ENCODE data around the gene ZNF513.

The ZNF513 gene

DNA sequence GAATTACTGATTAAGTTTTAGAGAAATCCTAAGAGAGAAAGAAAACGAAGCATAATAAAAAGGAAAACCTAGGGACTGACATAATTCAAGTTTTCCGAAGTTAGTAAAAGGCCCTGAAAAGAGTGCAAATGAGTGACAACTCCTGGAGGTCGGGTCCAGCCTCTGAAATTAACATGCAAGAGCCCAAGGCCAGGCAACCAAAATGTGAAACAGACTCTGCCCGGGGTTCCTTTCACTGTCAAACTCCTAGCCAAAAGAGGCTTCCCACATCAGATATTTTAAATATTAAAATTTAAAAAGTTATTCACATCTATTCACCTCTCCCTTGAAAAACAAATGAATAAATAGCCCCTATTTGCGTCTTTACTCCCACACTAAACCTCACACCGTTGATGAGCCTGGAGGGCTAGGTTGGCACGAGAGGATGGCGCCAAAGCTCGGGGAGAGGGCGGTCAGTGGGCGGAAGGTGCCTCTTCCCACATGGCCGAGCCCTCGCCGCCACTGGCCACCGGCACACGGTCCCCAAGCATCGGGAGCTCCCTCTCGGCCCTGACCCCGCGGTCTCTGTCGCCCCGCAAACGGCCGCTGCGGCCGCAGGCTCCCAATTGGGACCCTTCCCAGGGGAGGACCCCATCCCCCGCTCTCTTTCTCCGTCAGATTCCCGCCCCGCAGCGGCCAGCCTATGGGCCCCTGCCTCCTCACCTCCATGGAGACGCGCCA lies 28.2 kb upstream of the ZNF513 start (continued):
- no peak for TF ChIP-seq PATZ1 (CRISPR knock-in tag; IDR thresholded peaks at IDR 0.05; ENCODE audit: borderline replicate concordance)
- no peak for TF ChIP-seq ISL1 (CRISPR knock-in tag; IDR thresholded peaks at IDR 0.05)
- TF ChIP-seq ZFP3 (CRISPR knock-in tag; IDR thresholded peaks at IDR 0.05), result no peak

- ATAC-seq, result peak; percentile 15; the same call in 2 of the 3 replicates
- TF ChIP-seq CSDC2 (CRISPR knock-in tag; IDR thresholded peaks at IDR 0.05) (no peak), BACH2 (CRISPR knock-in tag; IDR thresholded peaks at IDR 0.05; ENCODE audit: borderline replicate concordance) (no peak), ZFP3 (CRISPR knock-in tag; IDR thresholded peaks at IDR 0.05) (no peak), ZFP30 (CRISPR knock-in tag; IDR thresholded peaks at IDR 0.05) (no peak), RARB (CRISPR knock-in tag; IDR thresholded peaks at IDR 0.05) (no peak), GLIS3 (CRISPR knock-in tag; IDR thresholded peaks at IDR 0.05) (no peak), TOX (CRISPR knock-in tag; IDR thresholded peaks at IDR 0.05; ENCODE audit: borderline replicate concordance) (no peak), ISL1 (CRISPR knock-in tag; IDR thresholded peaks at IDR 0.05) (no peak), ARNTL (CRISPR knock-in tag; IDR thresholded peaks at IDR 0.05; ENCODE audit: borderline replicate concordance, low read depth) (no peak)
- TF ChIP-seq, protein P1, sequence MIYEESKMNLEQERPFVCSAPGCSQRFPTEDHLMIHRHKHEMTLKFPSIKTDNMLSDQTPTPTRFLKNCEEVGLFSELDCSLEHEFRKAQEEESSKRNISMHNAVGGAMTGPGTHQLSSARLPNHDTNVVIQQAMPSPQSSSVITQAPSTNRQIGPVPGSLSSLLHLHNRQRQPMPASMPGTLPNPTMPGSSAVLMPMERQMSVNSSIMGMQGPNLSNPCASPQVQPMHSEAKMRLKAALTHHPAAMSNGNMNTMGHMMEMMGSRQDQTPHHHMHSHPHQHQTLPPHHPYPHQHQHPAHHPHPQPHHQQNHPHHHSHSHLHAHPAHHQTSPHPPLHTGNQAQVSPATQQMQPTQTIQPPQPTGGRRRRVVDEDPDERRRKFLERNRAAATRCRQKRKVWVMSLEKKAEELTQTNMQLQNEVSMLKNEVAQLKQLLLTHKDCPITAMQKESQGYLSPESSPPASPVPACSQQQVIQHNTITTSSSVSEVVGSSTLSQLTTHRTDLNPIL (CRISPR knock-in tag; IDR thresholded peaks at IDR 0.05; ENCODE audit: low read depth), result no peak
Measured at GRCh38 chr2:27407798-27408491, 27.4 kb upstream of the ZNF513 start.

GRCh38 chr2:27400348-27401135 lies 20.0 kb upstream of the ZNF513 start:
- no peak for ATAC-seq
- no peak for TF ChIP-seq ZFP3 (CRISPR knock-in tag; IDR thresholded peaks at IDR 0.05)
- no peak for TF ChIP-seq OSR1 (CRISPR knock-in tag; IDR thresholded peaks at IDR 0.05)
- TF ChIP-seq ZNF70 (CRISPR knock-in tag; IDR thresholded peaks at IDR 0.05), result no peak
- TF ChIP-seq ZC3H10 (CRISPR knock-in tag; IDR thresholded peaks at IDR 0.05), result no peak
- no peak for TF ChIP-seq GLIS3 (CRISPR knock-in tag; IDR thresholded peaks at IDR 0.05)
- no peak for TF ChIP-seq TOX (CRISPR knock-in tag; IDR thresholded peaks at IDR 0.05; ENCODE audit: borderline replicate concordance)
- TF ChIP-seq, protein P2, sequence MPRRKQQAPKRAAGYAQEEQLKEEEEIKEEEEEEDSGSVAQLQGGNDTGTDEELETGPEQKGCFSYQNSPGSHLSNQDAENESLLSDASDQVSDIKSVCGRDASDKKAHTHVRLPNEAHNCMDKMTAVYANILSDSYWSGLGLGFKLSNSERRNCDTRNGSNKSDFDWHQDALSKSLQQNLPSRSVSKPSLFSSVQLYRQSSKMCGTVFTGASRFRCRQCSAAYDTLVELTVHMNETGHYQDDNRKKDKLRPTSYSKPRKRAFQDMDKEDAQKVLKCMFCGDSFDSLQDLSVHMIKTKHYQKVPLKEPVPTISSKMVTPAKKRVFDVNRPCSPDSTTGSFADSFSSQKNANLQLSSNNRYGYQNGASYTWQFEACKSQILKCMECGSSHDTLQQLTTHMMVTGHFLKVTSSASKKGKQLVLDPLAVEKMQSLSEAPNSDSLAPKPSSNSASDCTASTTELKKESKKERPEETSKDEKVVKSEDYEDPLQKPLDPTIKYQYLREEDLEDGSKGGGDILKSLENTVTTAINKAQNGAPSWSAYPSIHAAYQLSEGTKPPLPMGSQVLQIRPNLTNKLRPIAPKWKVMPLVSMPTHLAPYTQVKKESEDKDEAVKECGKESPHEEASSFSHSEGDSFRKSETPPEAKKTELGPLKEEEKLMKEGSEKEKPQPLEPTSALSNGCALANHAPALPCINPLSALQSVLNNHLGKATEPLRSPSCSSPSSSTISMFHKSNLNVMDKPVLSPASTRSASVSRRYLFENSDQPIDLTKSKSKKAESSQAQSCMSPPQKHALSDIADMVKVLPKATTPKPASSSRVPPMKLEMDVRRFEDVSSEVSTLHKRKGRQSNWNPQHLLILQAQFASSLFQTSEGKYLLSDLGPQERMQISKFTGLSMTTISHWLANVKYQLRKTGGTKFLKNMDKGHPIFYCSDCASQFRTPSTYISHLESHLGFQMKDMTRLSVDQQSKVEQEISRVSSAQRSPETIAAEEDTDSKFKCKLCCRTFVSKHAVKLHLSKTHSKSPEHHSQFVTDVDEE (CRISPR knock-in tag; IDR thresholded peaks at IDR 0.05), result no peak
- no peak for TF ChIP-seq ESRRG (CRISPR knock-in tag; IDR thresholded peaks at IDR 0.05)

GRCh38 chr2:27398962-27399361 lies 18.4 kb upstream of the ZNF513 start:
- TF ChIP-seq ZC3H10 (CRISPR knock-in tag; IDR thresholded peaks at IDR 0.05), result no peak
- TF ChIP-seq ARNTL (CRISPR knock-in tag; IDR thresholded peaks at IDR 0.05; ENCODE audit: borderline replicate concordance, low read depth), result no peak
- TF ChIP-seq POU6F1 (CRISPR knock-in tag; IDR thresholded peaks at IDR 0.05; ENCODE audit: borderline replicate concordance, low read depth), result no peak
- no peak for ATAC-seq

Data from SK-N-SH treated with all-trans-retinoic acid at 6 μM for 48 hours (cell line).